Peyer's patch (tissue), 4 donors: Measurements from ENCODE around the gene KLF14. TPM values are rescaled to one million over a fixed set of nuclear protein-coding genes. Genes with fewer than 3 reads are reported as not detected.
"Not testable (repeated sequence)": the region's sequence is repeated elsewhere in the genome, so short reads cannot be mapped to it uniquely, and the experiment has no call there.

Experiments used
- DNase-seq, 3 donors: peaks; one replicate each; pipeline ENCODE4 v3.0.0-alpha.2; 2017 to 2019
- H3K27ac ChIP-seq, 4 donors: fragments of 200-600 bp; sonication (generic); one replicate each; pipeline ENCODE4 v1.5.1; 2016 to 2019
- H3K27me3 ChIP-seq, 2 donors: fragments of 200-600 bp; sonication (generic); one replicate each; pipeline ENCODE4 v1.5.1; 2019
- H3K36me3 ChIP-seq, 3 donors: fragments of 200-600 bp; sonication (generic); one replicate each; pipeline ENCODE4 v1.5.1; 2016 to 2019
- H3K4me1 ChIP-seq, 4 donors: fragments of 200-600 bp; sonication (generic); one replicate each; pipeline ENCODE4 v1.5.1; 2016 to 2019
- H3K4me3 ChIP-seq, 4 donors: fragments of 200-600 bp; sonication (generic); 1 replicate in 3 of 4; 2 replicates in 1 of 4; pipeline ENCODE4 v1.5.1; 2016 to 2019; ENCODE audit warnings: mild to moderate bottlenecking in 1 of 4
- H3K9me3 ChIP-seq, 4 donors: fragments of 200-600 bp; sonication (generic); one replicate each; pipeline ENCODE4 v1.5.1; 2016 to 2019; ENCODE audit warnings: mild to moderate bottlenecking in 1 of 4
- POLR2A ChIP-seq, 2 donors: fragments of 450-650 bp; IDR thresholded peaks; one replicate each; pipeline ENCODE4 v1.5.1; 2017; ENCODE audit warnings: antibody characterized with exemption in 2 of 2, mild to moderate bottlenecking in 2 of 2, moderate library complexity in 2 of 2
- total RNA-seq, 4 donors: library from RNA; depleted of rRNA; stranded (reverse); fragments of >200 nt; gene quantifications; one replicate each; pipeline ENCODE4 v1.1.0, GENCODE V29; 2016
- TF ChIP-seq, protein P1 (sequence below), 6 experiments: fragments of 450-650 bp in 4 of 6; fragments of 200-600 bp in 2 of 6; sonication (generic) in 1 of 6; IDR thresholded peaks; one replicate each; pipeline ENCODE4 v1.5.1; 2017 to 2019; ENCODE audit warnings: antibody characterized with exemption in 6 of 6, mild to moderate bottlenecking in 3 of 6, moderate library complexity in 1 of 6

The KLF14 gene
- total RNA-seq, 4 donors from 2014 or later: not detected

DNA sequence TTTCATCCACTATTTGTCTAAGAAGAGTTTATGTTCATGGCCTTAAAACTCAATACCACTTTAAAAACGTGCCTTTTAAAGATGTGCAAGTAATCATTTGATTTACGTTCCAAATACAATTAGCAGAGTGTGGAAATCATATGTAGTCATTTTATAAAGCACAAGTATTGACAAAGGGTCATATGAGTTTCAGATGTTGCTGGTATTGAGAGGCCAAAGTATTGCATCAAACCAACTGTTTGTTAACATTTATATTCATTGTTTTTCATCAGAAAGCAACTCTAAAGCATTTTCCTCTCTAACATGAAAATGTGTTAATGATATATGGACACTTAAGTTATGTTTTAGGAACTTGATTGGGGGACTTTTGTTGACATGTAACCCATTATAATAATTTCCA lies 36.2 kb downstream of the KLF14 start:
- Histone ChIP-seq H3K4me3 (no peak overlapping the region), H3K36me3 (no peaks in the 10 kb centered on the region), H3K4me1 (no peaks in the 10 kb centered on the region), H3K27ac (no peak overlapping the region), H3K27me3 (no peaks in the 10 kb centered on the region), H3K9me3 (no peaks in the 10 kb centered on the region)
- DNase-seq: no peak
- TF ChIP-seq POLR2A (IDR thresholded peaks at IDR 0.05): no peak
- TF ChIP-seq, protein P1, sequence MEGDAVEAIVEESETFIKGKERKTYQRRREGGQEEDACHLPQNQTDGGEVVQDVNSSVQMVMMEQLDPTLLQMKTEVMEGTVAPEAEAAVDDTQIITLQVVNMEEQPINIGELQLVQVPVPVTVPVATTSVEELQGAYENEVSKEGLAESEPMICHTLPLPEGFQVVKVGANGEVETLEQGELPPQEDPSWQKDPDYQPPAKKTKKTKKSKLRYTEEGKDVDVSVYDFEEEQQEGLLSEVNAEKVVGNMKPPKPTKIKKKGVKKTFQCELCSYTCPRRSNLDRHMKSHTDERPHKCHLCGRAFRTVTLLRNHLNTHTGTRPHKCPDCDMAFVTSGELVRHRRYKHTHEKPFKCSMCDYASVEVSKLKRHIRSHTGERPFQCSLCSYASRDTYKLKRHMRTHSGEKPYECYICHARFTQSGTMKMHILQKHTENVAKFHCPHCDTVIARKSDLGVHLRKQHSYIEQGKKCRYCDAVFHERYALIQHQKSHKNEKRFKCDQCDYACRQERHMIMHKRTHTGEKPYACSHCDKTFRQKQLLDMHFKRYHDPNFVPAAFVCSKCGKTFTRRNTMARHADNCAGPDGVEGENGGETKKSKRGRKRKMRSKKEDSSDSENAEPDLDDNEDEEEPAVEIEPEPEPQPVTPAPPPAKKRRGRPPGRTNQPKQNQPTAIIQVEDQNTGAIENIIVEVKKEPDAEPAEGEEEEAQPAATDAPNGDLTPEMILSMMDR (IDR thresholded peaks at IDR 0.05): no peak

DNA sequence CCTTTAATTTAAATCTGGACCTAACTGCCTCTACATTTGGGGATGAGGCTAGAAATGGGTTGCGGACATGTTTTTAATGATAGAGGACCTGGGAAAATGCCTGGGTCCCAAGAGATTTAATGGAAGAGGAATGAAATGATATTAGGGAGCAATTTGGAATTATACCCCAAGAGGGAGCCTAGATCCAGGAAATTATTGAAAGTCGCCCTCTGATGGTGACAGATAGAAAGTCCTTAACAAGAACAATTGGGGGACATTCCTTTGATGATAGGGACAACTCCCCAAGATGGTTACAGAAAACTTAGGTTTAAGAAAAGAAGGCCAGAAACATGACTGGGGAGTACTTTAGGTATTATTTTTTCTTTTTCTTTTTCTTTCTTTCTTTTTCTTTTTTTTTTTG lies 38.2 kb downstream of the KLF14 start:
- Histone ChIP-seq H3K27ac (no peak overlapping the region), H3K4me1 (no peaks in the 10 kb centered on the region), H3K27me3 (no peaks in the 10 kb centered on the region), H3K36me3 (no peaks in the 10 kb centered on the region), H3K9me3 (no peaks in the 10 kb centered on the region), H3K4me3 (no peak overlapping the region)
- no peak for DNase-seq
- TF ChIP-seq, protein P1 (IDR thresholded peaks at IDR 0.05): peak in 4 of 6 experiments; percentile 41 to 53 (median 51)
- no peak for TF ChIP-seq POLR2A (IDR thresholded peaks at IDR 0.05)

DNA sequence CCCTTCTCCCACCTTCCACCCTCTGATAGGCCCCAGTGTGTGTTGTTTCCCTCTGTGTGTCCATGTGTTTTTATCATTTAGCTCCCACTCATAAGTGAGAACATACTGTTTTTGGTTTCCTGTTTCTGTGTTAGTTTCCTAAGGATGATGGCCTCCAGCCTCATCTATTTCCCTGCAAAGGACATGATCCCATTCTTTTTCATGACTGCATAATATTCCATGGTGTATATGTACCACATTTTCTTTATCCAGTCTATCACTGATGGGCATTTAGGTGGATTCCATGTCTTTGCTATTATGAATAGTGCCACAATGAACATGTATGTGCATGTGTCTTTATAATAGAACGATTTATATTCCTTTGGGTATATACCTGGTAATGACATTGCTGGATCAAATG lies 41.6 kb downstream of the KLF14 start:
- not testable (repeated sequence) for DNase-seq, H3K9me3 ChIP-seq, H3K4me3 ChIP-seq, H3K27ac ChIP-seq, H3K36me3 ChIP-seq, H3K27me3 ChIP-seq, H3K4me1 ChIP-seq

DNA sequence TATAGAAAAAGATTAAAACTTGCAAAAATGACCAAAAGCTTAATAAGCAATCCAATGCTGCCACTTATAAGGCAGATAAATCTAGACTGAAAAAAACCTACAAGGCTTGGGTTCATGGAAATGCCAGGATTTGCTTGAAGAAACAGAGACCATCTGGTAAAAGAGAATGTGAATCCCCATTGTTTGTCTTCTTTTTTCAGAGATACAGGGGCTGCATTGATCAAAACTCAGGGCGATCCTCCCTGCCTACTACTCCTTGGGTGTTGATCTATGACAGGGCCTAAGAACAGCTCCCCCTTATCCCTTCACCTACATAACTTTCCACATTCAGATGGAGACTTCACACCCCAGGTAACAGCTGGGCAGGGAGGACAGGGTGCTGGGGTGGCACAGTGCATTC lies 44.3 kb downstream of the KLF14 start:
- no peaks in the 10 kb centered on the region for H3K9me3 ChIP-seq
- H3K4me1 ChIP-seq: no peaks in the 10 kb centered on the region
- DNase-seq: no peak
- no peak overlapping the region for H3K27ac ChIP-seq
- no peaks in the 10 kb centered on the region for H3K27me3 ChIP-seq
- TF ChIP-seq, protein P1 (IDR thresholded peaks at IDR 0.05): no peak
- no peak for TF ChIP-seq POLR2A (IDR thresholded peaks at IDR 0.05)
- no peak overlapping the region for H3K4me3 ChIP-seq
- no peaks in the 10 kb centered on the region for H3K36me3 ChIP-seq

DNA sequence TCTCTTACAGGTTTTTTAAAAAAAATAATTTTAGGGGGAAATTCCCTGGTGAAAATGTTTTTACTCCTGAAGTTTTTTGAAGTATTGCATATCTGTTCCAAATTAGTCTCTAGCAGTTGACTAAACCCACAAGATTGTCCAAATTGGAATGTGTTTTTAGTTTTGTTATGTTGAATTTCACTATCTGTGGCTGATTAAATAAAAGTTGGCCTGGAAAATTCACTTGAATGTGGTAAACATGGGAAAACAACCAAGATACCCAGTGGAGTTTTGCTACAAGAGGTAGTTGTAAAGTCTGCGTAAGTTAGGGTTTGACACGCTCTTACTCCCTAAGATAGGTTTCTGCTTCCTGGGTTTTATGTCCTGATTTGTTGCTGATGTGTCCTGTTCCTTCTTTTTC lies 51.0 kb downstream of the KLF14 start:
- no peaks in the 10 kb centered on the region for H3K9me3 ChIP-seq
- no peaks in the 10 kb centered on the region for H3K4me1 ChIP-seq
- H3K27me3 ChIP-seq: no peaks in the 10 kb centered on the region
- no peak for DNase-seq
- no peaks in the 10 kb centered on the region for H3K36me3 ChIP-seq
- TF ChIP-seq, protein P1 (IDR thresholded peaks at IDR 0.05): no peak
- no peak for TF ChIP-seq POLR2A (IDR thresholded peaks at IDR 0.05)
- H3K4me3 ChIP-seq: no peak overlapping the region
- H3K27ac ChIP-seq: no peak overlapping the region

Other genes starting within 250 kb of the KLF14 start
- gene MEST, start 242.1 kb downstream of the KLF14 start, total RNA-seq: 10 to 100 TPM; 11.6 to 36.1 (median 27.1) TPM
- 10 to 100 TPM in 3 of 4 donors, 1 to 10 TPM in 1; 5.3 to 14.9 (median 12.0) TPM for gene COPG2, start 65.5 kb downstream of the KLF14 start, total RNA-seq
- gene TSGA13, start 47.7 kb downstream of the KLF14 start, total RNA-seq: not detected